H1 (cell line): ENCODE results near the gene MT1G. TPM values are rescaled to one million over a fixed set of nuclear protein-coding genes. Genes with fewer than 3 reads are reported as not detected.

ENCODE experiments used
- CTCF ChIA-PET: fragments of 300-600 bp; sonication (Branson Sonifier 250); formaldehyde crosslinking; loops from one replicate; lab custom pipeline; 2021; ENCODE audit not compliant: partially characterized antibody; lab: Charles Lee
- POLR2A ChIA-PET: fragments of 300-600 bp; sonication (Branson Sonifier 250); formaldehyde crosslinking; loops from one replicate; lab custom pipeline; 2021; ENCODE audit warnings: inconsistent platforms; ENCODE audit not compliant: partially characterized antibody; lab: Charles Lee
- DNase-seq, 2 experiments: peaks; one replicate each; pipeline versions ENCODE4 v3.0.0 to v3.0.0-alpha.2; 2010 to 2022; ENCODE audit warnings: low spot score in 2 of 2, low read depth in 1 of 2, mixed read lengths in 1 of 2
- FAIRE-seq: peaks from 2 replicates; lab custom pipeline; 2011; peaks lifted over from hg19 to GRCh38; lab: Jason Lieb, UNC
- H2AFZ ChIP-seq: 2 replicates; pipeline ENCODE4 v1.8.1; 2012; ENCODE audit warnings: low read length, inconsistent platforms
- H2AK5ac ChIP-seq: 2 replicates; pipeline ENCODE4 v1.6.1; 2013; ENCODE audit warnings: low read depth, low read length
- H2BK120ac ChIP-seq: replicated peaks from 2 replicates; pipeline ENCODE3; 2013; ENCODE audit warnings: low read depth, low read length, inconsistent platforms
- H2BK12ac ChIP-seq: 2 replicates; pipeline ENCODE4 v1.6.1; 2013; ENCODE audit warnings: low read depth, low read length
- H2BK15ac ChIP-seq: 2 replicates; pipeline ENCODE4 v1.6.1; 2013; ENCODE audit warnings: low read length
- H2BK20ac ChIP-seq: 2 replicates; pipeline ENCODE4 v1.6.1; 2013; ENCODE audit warnings: low read length
- H2BK5ac ChIP-seq: 2 replicates; pipeline ENCODE4 v1.6.1; 2013; ENCODE audit warnings: low read depth, low read length
- H3K14ac ChIP-seq: 2 replicates; pipeline ENCODE4 v1.6.1; 2013; ENCODE audit warnings: inconsistent platforms; ENCODE audit not compliant: insufficient read length
- H3K18ac ChIP-seq: 2 replicates; pipeline ENCODE4 v1.6.1; 2013; ENCODE audit warnings: low read length; ENCODE audit errors: extremely low read depth
- H3K23ac ChIP-seq: 2 replicates; pipeline ENCODE4 v1.6.1; 2013; ENCODE audit warnings: inconsistent platforms; ENCODE audit not compliant: insufficient read length
- H3K23me2 ChIP-seq: 2 replicates; pipeline ENCODE4 v1.6.1; 2013; ENCODE audit warnings: low read depth, low read length
- H3K27ac ChIP-seq: 2 replicates; pipeline ENCODE4 v1.6.1; 2011; ENCODE audit warnings: low read depth, low read length, inconsistent platforms
- H3K27me3 ChIP-seq, 4 experiments: replicated peaks in 1 of 4; 1 replicate in 1 of 4; 2 replicates in 3 of 4; pipeline versions ENCODE4 v1.6.1 to v1.8.1; 2011 to 2013; ENCODE audit warnings: low read length in 3 of 4, mild to moderate bottlenecking in 3 of 4, inconsistent platforms in 2 of 4, mixed read lengths in 2 of 4, moderate library complexity in 1 of 4; ENCODE audit not compliant: control insufficient read depth in 3 of 4, insufficient read depth in 3 of 4; ENCODE audit errors: extremely low read depth in 1 of 4
- H3K36me3 ChIP-seq, 4 experiments: 2 replicates each; pipeline versions ENCODE4 v1.6.1 to v1.8.1; 2011 to 2013; ENCODE audit warnings: mild to moderate bottlenecking in 4 of 4, low read length in 3 of 4, moderate library complexity in 2 of 4, control low read depth in 1 of 4, inconsistent platforms in 1 of 4; ENCODE audit not compliant: insufficient read depth in 4 of 4, control insufficient read depth in 2 of 4
- H3K4ac ChIP-seq: replicated peaks from 2 replicates; pipeline ENCODE3; 2013; ENCODE audit warnings: low read length, low read depth, mixed read lengths, inconsistent platforms; ENCODE audit not compliant: insufficient read length
- H3K4me1 ChIP-seq, 4 experiments: replicated peaks in 1 of 4; 1 replicate in 1 of 4; 2 replicates in 3 of 4; pipeline versions ENCODE4 v1.6.1 to v1.8.1; 2011 to 2013; ENCODE audit warnings: low read length in 3 of 4, inconsistent platforms in 2 of 4, mixed read lengths in 1 of 4; ENCODE audit not compliant: insufficient read depth in 4 of 4, control insufficient read depth in 3 of 4
- H3K4me2 ChIP-seq, 2 experiments: 2 replicates each; pipeline versions ENCODE4 v1.6.1 to v1.8.1; 2011 to 2013; ENCODE audit warnings: low read depth in 2 of 2, low read length in 2 of 2, control low read depth in 1 of 2, inconsistent platforms in 1 of 2, mild to moderate bottlenecking in 1 of 2; ENCODE audit not compliant: insufficient read depth in 1 of 2
- H3K4me3 ChIP-seq, 4 experiments: fragments of 200-600, 300-600 bp in 1 of 4; sonication (generic), shearing (Covaris generic), sonication (Bioruptor Twin) in 1 of 4; 2 replicates each; pipeline versions ENCODE4 v1.5.1 to v1.8.1; 2011 to 2016; ENCODE audit warnings: low read length in 4 of 4, low read depth in 3 of 4, control low read depth in 2 of 4, inconsistent platforms in 2 of 4, mild to moderate bottlenecking in 2 of 4, mixed read lengths in 1 of 4, moderate library complexity in 1 of 4; ENCODE audit not compliant: insufficient read depth in 2 of 4; ENCODE audit errors: extremely low read depth in 1 of 4
- H3K56ac ChIP-seq: replicated peaks from 2 replicates; pipeline ENCODE3; 2013; ENCODE audit warnings: low read depth, mild to moderate bottlenecking, mixed read lengths, low read length, inconsistent platforms; ENCODE audit not compliant: insufficient read length
- H3K79me1 ChIP-seq: 2 replicates; pipeline ENCODE4 v1.6.1; 2013; ENCODE audit warnings: low read depth, low read length, control low read depth
- H3K79me2 ChIP-seq, 2 experiments: 2 replicates each; pipeline versions ENCODE4 v1.6.1 to v1.8.1; 2012 to 2013; ENCODE audit warnings: low read length in 2 of 2, mild to moderate bottlenecking in 2 of 2, inconsistent platforms in 1 of 2; ENCODE audit not compliant: insufficient read depth in 2 of 2, control insufficient read depth in 1 of 2
- H3K9ac ChIP-seq, 4 experiments: replicated peaks in 1 of 4; 1 replicate in 1 of 4; 2 replicates in 3 of 4; pipeline versions ENCODE4 v1.6.1 to v1.8.1; 2011 to 2013; ENCODE audit warnings: low read depth in 3 of 4, low read length in 3 of 4, control low read depth in 2 of 4, mild to moderate bottlenecking in 2 of 4, moderate library complexity in 2 of 4, inconsistent platforms in 1 of 4; ENCODE audit errors: extremely low read depth in 1 of 4
- H3K9me3 ChIP-seq, 2 experiments: 2 replicates each; pipeline versions ENCODE4 v1.6.1 to v1.8.1; 2012 to 2013; ENCODE audit warnings: mild to moderate bottlenecking in 2 of 2, moderate library complexity in 2 of 2, control low read depth in 1 of 2, inconsistent platforms in 1 of 2, low read depth in 1 of 2, low read length in 1 of 2, mixed read lengths in 1 of 2; ENCODE audit not compliant: insufficient read depth in 2 of 2
- H4K20me1 ChIP-seq, 2 experiments: replicated peaks in 1 of 2; 2 replicates each; pipeline versions ENCODE3 to v1.8.1; 2011 to 2013; ENCODE audit warnings: inconsistent platforms in 2 of 2, low read length in 2 of 2, mild to moderate bottlenecking in 1 of 2; ENCODE audit not compliant: insufficient read depth in 2 of 2, control insufficient read depth in 1 of 2
- H4K5ac ChIP-seq: 2 replicates; pipeline ENCODE4 v1.6.1; 2013; ENCODE audit warnings: low read length, low read depth, mixed read lengths, inconsistent platforms; ENCODE audit not compliant: insufficient read length
- H4K8ac ChIP-seq: 2 replicates; pipeline ENCODE4 v1.8.0; 2013; ENCODE audit warnings: mild to moderate bottlenecking, moderate library complexity, low read length, inconsistent platforms; ENCODE audit not compliant: insufficient read depth; ENCODE audit errors: extremely low read depth
- H4K91ac ChIP-seq: replicated peaks from 2 replicates; pipeline ENCODE3; 2013; ENCODE audit warnings: low read length, mixed read lengths, inconsistent platforms; ENCODE audit not compliant: insufficient read length
- ASH2L ChIP-seq: fragments of 200-600, 300-600 bp; sonication (generic); IDR thresholded peaks from one replicate; pipeline ENCODE4 v1.7.1; 2017; ENCODE audit warnings: low read length
- EZH2 ChIP-seq: fragments of 200-600 bp; sonication (generic); IDR thresholded peaks from 2 replicates; pipeline ENCODE4 v1.7.1; 2012; ENCODE audit warnings: low read depth, mild to moderate bottlenecking, moderate library complexity, low read length, inconsistent platforms; ENCODE audit not compliant: severe bottlenecking
- GABPA ChIP-seq: IDR thresholded peaks from 2 replicates; pipeline ENCODE4 v1.6.1; 2011; ENCODE audit warnings: mild to moderate bottlenecking, low read length, moderate library complexity, borderline replicate concordance; ENCODE audit not compliant: insufficient read depth
- JUN ChIP-seq: IDR thresholded peaks from 2 replicates; pipeline ENCODE4 v1.6.1; 2011; ENCODE audit warnings: low read depth, mild to moderate bottlenecking, improper control_type of control experiment, low read length
- KDM4A ChIP-seq: IDR thresholded peaks from one replicate; pipeline ENCODE4 v1.7.1; 2012; ENCODE audit warnings: low read depth, mild to moderate bottlenecking, moderate library complexity, low read length, inconsistent platforms; ENCODE audit not compliant: severe bottlenecking
- RNF2 ChIP-seq: fragments of 200-900, 300-1000 bp; sonication (generic); IDR thresholded peaks from 2 replicates; pipeline ENCODE4 v1.7.1; 2016; ENCODE audit warnings: borderline replicate concordance, low read depth, mild to moderate bottlenecking, antibody characterized with exemption, low read length; ENCODE audit not compliant: poor library complexity, severe bottlenecking; ENCODE audit errors: missing control alignments
- SUZ12 ChIP-seq: fragments of 200-600 bp; sonication (generic); IDR thresholded peaks from 2 replicates; pipeline ENCODE4 v1.6.1; 2012; ENCODE audit warnings: mild to moderate bottlenecking, inconsistent platforms, low read length, moderate library complexity, mixed read lengths
- TAF7 ChIP-seq: optimal IDR thresholded peaks from 2 replicates; pipeline ENCODE3; 2011; ENCODE audit warnings: low read depth, mild to moderate bottlenecking, inconsistent platforms, low read length, moderate library complexity, borderline replicate concordance
- WGBS, 2 experiments: shearing (Covaris generic) in 1 of 2; methylation state at CpG; one replicate each; pipeline versions ENCODE4 v1.1.6 to v1.1.7; 2013 to 2015; ENCODE audit warnings: low lambda C conversion rate in 2 of 2, mixed read lengths in 2 of 2, inconsistent platforms in 1 of 2, low coverage in 1 of 2, missing lambda C conversion rate in 1 of 2; ENCODE audit not compliant: insufficient replicate concordance in 2 of 2, insufficient coverage in 1 of 2, insufficient read length in 1 of 2; ENCODE audit errors: extremely low coverage in 1 of 2, missing lambda C conversion rate in 1 of 2; 5-methylcytosine and 5-hydroxymethylcytosine counted together
- polyA plus RNA-seq, 7 experiments: library from polyadenylated mRNA; depleted of rRNA in 3 of 7; stranded (reverse) in 5 of 7; unstranded in 2 of 7; fragments of >200 nt in 5 of 7; fragments of 200-250 nt in 2 of 7; gene quantifications; 1 replicate in 5 of 7; 2 replicates in 1 of 7; 4 replicates in 1 of 7; pipeline versions ENCODE4 v1.2.1 to v1.2.3, GENCODE V29; 2011 to 2013; ENCODE audit warnings: missing spikeins in 2 of 7, mixed read lengths in 2 of 7
- total RNA-seq: library from RNA; stranded (reverse); fragmentation: NEBNext Ultra II Directional; extraction: Animal tissue kit (Norgen Biotek cat#: 25700); gene quantifications from 2 replicates; pipeline ENCODE4 v1.2.1, GENCODE V29; 2021

The MT1G gene
- total and polyA plus RNA-seq, 2 of the 8 experiments (the other 6 are each of a cell fraction or from before 2014, with no cell fraction given): 17.7 to 515 TPM

GRCh38 chr16:56617212-56618085 lies 50.4 kb downstream of the MT1G start:
- H3K4me2 ChIP-seq: peak overlapping the region; percentile 84 to 88
- H2AK5ac ChIP-seq: no peak overlapping the region; the same call in 1 of the 2 replicates
- 6% methylated on average over 41 of the region's 41 CpGs; no CpG with 5 or more reads in 1 of the 2 experiments for WGBS, 2 experiments
- no peaks in the 10 kb centered on the region for H3K79me2 ChIP-seq
- DNase-seq (peak in 1 of 2 experiments; percentile 70), FAIRE-seq (no peak)
- peak overlapping the region; percentile 50; the same call in 1 of the 2 replicates for H2BK12ac ChIP-seq
- H3K56ac ChIP-seq: no peak overlapping the region
- no peak overlapping the region for H4K8ac ChIP-seq
- no peak overlapping the region for H3K9ac ChIP-seq
- H3K79me1 ChIP-seq: no peaks in the 10 kb centered on the region
- POLR2A ChIA-PET: interaction anchor here (0.6 to 3.9 kb wide), 10 partner anchors 9 to 85 kb away, joined by 3 to 31 read pairs (median 4); partner anchors contain the start of genes MT1E and MT2A
- H3K4me3 ChIP-seq: peak overlapping the region; percentile 34 to 57 (median 41)
- no peak overlapping the region for H3K27ac ChIP-seq
- peaks cover 5% of the 10 kb centered on the region; the same call in 1 of the 2 replicates for H3K23me2 ChIP-seq
- H3K9me3 ChIP-seq: no peaks in the 10 kb centered on the region
- no peaks in the 10 kb centered on the region for H3K36me3 ChIP-seq
- peak overlapping the region; percentile 89 for H4K91ac ChIP-seq
- no peak overlapping the region for H3K4ac ChIP-seq
- no peak overlapping the region for H2BK120ac ChIP-seq
- peak overlapping the region; percentile 72; the same call in 1 of the 2 replicates for H3K18ac ChIP-seq
- H3K27me3 ChIP-seq: peaks cover 35 to 74% (median 65%) of the 10 kb centered on the region in 4 experiments
- TF ChIP-seq SUZ12: peak; percentile 91
- TF ChIP-seq JUN: no peak
- TF ChIP-seq RNF2: peak; percentile 81
- TF ChIP-seq TAF7: no peak
- peak; percentile 60; the same call in 1 of the 2 replicates for TF ChIP-seq GABPA
- TF ChIP-seq ASH2L: peak; percentile 23
- TF ChIP-seq KDM4A: peak; percentile 79
- TF ChIP-seq EZH2: peak; percentile 96
- H4K5ac ChIP-seq: no peak overlapping the region
- CTCF ChIA-PET: interaction anchor here (0.9 to 3.2 kb wide), 10 partner anchors 10 to 60 kb away, joined by 3 to 12 read pairs (median 6); partner anchors contain the start of genes MT1G and MT1M
- H2BK5ac ChIP-seq: no peak overlapping the region
- H4K20me1 ChIP-seq: peaks cover 2 to 6% of the 10 kb centered on the region in 2 experiments
- peaks cover 0 to 18% (median 12%) of the 10 kb centered on the region in 4 experiments; a peak in 6 of 7 replicates for H3K4me1 ChIP-seq
- H3K23ac ChIP-seq: no peak overlapping the region
- H2AFZ ChIP-seq: peak overlapping the region; percentile 38; the same call in 1 of the 2 replicates
- H3K14ac ChIP-seq: no peak overlapping the region
- H2BK15ac ChIP-seq: peak overlapping the region; percentile 36; the same call in 1 of the 2 replicates
- H2BK20ac ChIP-seq: peak overlapping the region; percentile 43; the same call in 1 of the 2 replicates
